GM18873 (cell line): ENCODE data around the gene PBX1.
"Not testable (repeated sequence)": the region's sequence is repeated elsewhere in the genome, so short reads cannot be mapped to it uniquely, and the experiment has no call there.

ENCODE experiments used
- ATAC-seq: cut with Tn5 transposase; IDR thresholded peaks from one replicate; pipeline ENCODE4 v1.9.1; 2021; ENCODE audit warnings: mild to moderate bottlenecking, moderate library complexity, moderate number of reproducible peaks; ENCODE audit not compliant: unreplicated experiment, low FRiP score

Gene PBX1

DNA sequence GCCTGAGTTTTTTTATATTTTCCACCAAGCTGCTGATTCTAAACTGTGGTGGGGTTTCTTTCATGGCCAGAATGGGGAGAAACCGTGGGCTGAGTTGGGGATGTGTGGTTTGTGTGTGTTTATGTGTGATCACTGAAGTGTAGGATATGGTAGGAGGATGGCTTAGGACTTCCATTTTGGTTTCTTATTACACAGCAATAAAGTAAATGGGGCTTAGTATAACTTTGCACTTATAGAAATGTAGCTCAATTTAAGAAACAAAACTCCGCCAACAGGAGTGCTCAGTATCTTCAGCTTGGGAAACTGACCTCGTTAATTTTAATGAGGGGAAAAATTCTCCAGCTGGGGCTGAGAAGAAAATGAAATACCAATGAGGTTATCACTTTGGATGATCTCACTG, 77.8 kb downstream of the PBX1 start:
- no peak for ATAC-seq

DNA sequence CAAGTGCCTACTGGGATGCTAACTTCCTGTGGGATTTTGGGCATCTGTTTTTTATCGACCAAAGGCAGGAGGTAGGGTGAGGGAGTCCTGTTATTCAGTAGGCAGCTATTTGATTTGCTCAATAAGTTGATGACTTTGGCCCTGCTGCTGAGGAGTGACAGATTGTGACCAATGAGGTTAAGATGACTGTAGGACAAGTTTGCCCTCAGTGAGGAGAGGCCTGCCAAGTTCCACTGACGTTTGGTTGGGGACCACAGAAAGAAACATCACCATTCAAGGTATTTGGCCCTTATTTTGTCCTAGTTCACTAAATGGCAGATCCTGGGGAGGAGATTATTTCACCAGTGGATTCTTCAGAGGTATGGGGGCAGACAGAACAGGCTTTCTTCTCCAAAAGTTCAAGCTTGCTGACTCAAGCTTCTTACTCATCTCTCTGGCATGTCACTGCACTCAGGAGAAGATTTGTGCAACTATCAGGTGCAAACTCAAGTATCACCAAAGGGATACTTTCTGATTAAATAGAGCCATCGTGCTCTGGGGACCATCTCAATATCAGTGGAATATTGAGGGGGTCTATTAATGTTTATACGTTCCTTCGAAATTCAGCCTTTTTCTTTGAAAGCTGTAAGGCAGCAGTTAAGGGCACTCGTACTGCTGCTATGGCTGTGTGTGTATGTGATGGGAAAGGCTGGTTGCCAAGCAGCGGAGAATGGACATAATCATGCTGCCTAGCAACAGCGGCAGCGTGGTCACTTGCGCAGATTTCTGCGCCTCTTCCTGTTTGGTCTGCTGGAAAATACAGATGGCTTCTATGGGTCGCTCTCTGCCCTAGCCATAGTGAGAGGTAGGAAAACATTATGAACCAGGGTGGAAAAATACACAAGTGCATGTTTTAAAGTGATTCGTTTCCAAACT, 78.7 kb downstream of the PBX1 start:
- ATAC-seq = no peak

DNA sequence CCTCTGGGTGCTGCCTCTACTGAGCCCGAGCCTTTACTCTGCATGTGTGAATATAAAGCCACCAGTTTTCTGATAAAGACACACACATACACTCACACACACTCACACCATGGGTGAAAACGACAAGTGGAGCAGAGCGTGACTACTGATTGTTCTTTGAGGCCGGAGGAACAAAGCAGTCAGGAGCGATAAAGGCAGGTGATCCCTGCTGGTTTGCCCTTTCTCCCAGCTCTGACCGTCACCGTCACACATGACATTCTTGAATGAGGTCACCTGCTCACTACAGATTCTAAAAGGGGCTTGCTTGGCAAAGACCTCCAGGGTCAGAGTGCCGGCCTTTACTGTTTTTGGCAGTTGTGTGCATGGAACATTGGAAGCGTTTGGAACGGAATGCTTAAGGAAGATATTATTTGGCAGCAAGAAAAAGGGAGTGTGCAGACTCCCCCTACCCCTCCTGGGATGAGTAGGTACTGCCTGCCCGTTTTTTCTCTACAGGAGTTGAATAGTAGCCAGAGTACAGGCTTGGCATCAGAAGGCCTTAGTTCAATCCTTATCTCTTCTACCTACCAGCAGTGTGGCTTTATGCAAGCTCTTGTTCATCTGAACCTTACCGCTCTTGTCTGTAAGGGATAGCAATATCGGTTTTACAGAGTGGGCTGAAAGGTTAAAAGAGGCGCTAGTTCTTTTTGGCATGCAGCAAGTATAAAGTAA, 79.7 kb downstream of the PBX1 start:
- ATAC-seq = no peak

DNA sequence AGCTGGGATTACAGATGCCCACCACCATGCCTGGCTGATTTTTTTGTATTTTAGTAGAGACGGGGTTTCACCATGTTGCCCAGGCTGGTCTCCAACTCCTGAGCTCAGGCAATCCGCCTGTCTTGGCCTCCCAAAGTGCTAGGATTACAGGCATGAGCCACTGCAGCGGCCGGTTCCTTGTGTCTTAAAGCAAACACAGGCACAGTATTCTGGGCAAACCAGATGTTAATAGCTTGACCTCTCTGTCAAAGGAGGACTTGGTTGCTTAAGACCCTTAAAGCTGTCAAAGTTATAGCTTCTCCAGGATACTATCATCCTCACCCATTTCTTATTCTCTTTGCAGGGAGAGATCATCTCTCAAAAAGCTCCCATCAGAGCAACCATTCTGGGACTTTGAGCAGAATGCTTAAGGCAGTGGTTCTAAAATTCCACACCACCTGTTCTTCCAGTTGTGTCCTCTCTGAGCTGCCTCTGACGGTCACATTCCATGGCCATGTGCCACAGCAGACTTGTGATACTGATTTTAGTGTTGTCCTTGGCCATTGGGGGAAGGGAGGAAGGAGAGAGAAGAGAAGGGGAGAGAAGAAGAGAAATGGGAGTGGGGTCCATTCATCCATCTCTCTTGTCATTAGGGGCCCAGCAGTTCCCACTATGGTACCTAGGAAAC, 81.8 kb downstream of the PBX1 start:
- ATAC-seq = no peak

DNA sequence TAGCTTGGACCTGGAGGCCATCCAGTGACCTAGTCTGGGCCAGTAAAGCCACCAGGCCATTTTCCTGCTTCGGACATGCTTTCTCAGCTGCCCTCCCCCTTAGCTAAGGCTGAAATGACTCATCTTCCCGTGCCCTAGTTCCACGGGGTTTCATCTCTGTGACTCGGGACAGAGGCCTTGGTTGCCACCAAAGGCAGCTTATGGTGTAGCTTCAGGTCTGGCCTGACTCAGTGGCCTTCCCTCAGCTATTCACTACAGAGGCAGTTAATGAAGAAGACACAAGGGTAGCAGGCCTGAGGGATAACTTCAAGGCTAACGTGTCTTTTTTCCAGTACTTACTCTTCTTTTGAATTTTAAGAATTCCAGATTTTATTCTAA, 82.4 kb downstream of the PBX1 start:
- no peak for ATAC-seq

DNA sequence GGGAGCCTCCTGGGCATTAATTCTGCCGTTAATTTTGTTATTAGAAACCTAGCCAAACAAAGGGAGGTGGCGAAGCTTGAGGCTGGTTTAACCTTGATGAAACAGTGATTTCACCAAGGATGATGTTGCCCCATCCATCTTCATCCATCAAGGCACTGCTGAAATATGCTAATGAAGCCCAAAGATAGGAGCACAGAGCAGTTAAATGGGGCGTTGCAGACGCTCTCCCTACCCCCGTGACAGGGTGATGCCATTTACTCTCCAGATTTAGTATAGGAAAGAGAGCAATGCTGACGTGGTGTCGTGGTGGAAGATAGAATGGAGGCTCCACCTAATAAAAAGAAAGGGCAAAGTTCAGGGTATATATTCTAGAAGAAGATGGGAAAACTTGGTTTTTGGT, 84.0 kb downstream of the PBX1 start:
- no peak for ATAC-seq

DNA sequence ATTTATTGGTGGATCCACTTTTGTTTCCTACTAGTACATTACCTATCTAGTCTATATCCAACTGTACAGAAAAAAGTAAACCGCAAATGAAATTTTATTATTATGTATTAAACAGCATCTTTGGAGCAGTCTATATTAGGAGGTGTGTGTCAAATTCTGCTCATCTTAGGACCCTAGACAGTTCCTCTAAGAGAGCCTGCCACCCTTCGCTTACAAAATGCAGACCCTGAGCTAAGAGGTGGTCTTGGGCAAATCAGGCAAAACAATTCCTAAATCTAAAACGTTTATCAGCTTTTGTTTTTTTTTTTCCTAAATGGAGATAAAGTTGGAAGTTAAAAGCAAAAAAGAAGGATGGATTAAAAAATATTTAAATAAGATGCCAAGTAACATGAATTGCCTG, 85.3 kb downstream of the PBX1 start:
- ATAC-seq = no peak

DNA sequence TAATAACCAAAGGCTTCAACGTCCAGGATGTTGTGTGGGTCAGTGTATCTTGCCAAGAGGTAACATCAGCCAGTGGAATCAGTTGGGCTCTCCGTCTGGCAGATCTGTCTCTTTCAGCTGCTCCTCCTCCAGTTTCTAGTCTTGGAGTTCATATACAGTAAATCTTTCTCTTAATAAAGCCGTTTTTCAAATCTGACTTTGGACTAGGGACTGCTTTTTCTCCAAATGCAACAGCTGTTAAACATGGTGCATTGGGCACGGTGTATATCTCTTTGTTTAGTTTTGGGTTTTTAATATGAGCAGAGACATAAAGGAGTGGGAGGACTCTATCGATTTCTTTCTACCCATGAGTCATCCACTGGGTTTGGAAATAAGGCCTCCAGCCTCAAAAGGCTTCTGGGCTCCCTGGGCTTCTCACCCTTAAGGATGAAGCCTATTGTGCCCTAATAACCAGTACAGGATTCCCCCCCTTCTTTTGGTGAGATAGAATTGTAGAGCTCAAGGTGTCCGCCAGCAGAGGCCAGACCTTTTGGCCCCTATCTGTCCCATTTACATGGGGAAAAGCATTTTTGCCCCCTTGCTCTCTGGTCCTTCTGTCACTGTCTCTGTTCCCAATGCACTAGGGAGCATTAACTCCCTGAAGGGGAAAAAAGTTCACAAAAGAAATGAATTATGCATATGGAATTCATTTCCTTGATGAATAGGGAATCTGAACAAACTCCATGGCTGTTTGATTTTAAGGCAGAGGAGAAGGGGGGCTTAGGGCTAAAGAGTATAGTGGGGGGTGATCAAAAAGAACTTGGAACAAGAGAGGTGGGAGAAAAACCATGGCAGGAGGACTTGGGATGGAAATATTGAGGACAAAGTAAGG, 86.0 kb downstream of the PBX1 start:
- ATAC-seq = no peak

DNA sequence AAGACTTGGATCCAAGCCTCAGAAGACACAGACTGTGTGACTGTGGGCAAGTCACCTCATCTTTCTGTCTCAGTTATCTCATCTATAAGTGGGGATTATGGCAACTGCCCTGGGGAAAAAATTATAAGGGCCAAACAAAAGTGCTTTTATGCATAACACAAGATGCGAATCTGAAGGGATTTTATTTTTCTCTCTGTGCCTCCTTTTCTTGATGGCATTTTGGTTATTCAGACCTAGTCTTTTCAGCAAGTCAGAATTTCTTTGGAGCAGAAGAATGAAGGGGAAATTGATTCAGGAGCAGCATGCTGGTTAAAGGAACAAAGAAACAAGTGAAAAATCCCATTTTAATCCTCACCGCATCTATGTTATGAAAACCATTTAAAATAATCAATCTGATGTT, 86.9 kb downstream of the PBX1 start:
- ATAC-seq = no peak

DNA sequence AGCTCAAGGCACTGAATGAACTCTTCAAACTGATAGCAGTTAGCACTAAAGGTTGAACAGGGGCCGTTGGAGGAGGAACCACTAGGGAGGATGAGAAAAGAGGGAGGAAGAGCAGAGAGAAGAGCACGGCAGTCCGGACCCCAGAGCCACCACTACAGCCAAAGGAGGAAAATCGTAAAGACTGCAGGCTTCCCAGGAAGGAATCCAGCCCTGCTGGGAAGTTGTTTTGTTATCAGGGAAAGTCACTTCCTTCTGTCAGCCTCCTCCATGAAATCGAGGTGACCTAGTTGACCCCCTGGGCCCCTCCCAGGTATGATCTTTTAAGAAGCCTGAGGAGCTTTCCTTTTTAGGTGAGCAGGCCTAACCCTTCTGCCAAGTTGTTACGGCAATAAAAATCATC, 88.2 kb downstream of the PBX1 start:
- ATAC-seq = no peak

DNA sequence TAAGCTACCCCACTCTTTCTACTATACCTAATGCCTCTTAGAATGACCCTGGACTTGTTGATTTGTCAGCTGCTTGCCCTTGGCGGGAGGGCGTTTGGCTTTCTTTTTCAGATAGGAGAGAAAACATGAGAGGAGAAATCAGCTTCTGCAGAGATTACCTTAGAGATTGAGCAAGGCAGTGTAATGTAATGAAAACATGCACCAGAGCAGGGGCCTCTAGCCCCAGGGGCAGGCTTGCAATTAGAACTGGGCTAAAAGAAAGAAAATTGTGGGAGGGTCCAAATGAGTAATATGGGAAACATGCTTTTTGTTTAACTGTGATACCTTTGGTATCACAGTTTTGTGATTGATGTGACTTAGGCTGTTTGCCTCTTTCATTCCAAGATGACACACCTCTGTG, 89.7 kb downstream of the PBX1 start:
- ATAC-seq = no peak

DNA sequence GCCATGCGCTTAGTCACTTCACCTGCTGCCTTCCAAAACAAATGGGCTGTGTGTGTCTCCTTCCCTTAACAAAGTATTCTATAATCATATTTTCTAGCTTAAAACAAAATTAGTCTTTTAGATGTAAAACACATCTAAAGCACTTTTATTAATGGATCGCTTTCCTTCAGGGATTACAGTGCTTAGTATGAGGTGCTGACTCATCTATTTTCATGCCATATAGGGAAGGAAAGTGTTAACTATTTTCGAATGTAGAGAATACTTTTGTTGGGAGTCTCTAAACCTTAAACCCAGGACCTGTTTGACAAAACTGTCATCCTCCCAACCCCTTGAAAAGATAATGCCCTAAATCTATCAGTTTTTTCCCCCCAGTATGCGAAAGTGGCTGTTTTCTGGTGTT, 90.2 kb downstream of the PBX1 start:
- no peak for ATAC-seq

DNA sequence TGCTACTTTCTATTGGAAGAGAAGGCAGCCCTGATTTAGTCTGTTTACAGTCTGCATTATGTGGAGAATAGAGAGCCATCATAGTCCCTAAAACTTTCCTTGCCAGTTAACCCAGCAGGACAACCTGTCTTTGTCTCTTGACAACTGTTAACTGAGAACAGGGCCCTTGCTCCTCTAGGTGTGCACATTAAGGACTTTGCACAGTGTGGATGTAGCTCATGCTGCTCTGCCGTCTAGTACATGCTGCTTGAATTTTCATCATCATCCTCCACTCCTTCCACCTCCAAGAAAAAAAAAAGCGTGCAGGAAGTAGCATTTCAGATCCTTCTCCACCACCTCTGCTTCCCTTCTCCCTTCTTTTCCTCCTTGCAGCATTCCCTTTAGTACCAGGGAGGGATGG, 91.5 kb downstream of the PBX1 start:
- ATAC-seq = no peak

DNA sequence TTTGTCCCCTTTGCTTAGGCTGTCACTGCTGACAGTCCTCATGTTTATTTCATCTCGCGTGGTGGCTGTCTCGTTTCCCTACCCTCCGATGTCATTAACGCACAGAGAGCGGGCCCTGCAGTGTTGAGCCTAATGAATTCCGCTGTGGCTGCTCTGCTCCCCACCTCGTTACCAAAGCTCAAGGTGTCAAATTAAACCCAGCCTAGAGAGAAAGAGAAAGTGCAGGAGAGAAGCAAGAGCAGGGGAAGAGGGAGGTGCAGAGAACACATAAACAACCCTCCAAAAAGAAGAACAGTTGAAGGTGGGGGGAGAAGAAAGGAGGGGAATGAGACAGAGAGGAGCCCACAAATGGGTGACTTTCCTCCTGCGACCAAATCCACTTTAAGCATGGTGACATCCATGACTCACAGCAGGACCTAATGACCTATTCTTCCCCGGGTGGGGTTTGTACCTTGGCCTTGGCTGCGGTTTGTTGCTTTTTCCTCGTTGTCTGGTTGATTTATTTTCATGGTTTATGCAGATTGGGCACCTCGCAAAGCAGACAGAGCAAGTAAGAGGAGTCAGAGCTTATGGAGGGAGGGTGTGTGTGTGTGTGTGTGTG, 92.5 kb downstream of the PBX1 start:
- ATAC-seq = no peak

DNA sequence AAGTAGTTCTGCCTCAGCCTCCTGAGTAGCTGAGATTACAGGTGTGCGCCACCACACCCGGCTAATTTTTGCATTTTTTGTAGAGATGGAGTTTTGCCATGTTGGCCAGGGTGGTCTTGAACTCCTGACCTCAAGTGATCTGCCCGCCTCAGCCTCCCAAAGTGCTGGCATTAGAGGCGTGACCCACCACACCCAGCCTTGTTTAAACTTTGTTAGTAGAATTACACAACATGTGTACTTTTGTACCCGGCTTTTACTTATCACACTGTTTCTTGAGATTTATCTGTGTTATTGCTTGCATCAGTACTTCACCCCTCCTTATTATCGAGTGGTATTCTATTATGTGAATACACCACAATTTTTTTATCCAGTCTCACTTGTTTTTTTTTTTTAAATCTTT, 94.0 kb downstream of the PBX1 start:
- ATAC-seq = not testable (repeated sequence)

DNA sequence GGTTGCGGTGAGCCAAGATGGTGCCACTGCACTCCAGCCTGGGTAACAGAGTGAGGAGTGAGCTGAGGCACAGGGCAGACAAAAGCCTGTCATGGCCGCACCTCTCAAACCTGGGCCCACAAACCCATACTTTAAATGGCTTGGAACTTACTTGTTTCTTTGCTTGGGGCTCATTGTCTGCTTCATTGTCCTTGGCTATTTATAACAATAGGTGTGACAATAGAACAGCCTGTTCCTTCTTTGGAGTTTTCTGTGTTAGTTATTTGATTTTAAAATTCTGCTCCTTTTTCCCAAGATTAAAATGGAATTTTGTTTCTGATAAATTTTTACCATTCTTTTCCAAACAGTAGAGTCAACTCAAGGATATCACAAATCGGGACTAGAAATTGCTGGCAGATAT, 94.7 kb downstream of the PBX1 start:
- no peak for ATAC-seq

DNA sequence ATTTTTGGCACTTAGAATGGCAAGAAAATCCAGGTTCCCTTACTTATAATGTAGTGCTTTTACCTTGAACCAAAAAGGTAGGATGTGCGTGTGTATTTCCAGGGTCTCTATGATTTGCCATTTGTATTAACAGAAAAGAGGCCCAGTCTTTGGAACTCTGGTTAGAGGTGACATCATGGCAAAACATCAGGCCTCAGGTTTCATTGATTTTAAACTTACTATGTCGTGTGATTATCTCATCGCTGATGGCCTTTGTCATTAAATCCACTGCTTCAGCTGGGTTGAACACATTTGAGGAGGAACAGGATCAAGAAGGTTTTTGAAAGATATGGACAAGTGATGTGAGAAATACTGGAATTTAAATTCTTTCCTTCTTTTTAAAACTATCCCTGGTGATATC, 95.2 kb downstream of the PBX1 start:
- ATAC-seq = no peak

DNA sequence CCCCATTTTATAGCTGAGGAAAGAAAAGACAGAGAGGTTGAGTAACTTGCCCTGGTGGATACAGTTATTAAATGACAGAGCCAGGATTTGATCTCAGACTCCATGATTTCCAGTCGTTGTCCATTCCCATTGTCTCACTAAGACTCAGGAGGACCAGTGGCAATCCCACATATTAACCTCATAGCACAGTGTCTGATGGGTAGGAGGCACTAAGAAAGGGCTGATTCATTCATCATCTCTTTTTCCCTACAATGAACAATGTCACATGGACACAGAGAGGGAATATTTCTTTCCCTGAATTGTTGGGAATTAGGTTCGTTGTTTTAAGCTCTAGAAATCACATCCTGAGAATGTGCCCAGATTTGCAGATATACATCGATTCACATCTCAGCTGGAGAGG, 99.9 kb downstream of the PBX1 start:
- no peak for ATAC-seq

DNA sequence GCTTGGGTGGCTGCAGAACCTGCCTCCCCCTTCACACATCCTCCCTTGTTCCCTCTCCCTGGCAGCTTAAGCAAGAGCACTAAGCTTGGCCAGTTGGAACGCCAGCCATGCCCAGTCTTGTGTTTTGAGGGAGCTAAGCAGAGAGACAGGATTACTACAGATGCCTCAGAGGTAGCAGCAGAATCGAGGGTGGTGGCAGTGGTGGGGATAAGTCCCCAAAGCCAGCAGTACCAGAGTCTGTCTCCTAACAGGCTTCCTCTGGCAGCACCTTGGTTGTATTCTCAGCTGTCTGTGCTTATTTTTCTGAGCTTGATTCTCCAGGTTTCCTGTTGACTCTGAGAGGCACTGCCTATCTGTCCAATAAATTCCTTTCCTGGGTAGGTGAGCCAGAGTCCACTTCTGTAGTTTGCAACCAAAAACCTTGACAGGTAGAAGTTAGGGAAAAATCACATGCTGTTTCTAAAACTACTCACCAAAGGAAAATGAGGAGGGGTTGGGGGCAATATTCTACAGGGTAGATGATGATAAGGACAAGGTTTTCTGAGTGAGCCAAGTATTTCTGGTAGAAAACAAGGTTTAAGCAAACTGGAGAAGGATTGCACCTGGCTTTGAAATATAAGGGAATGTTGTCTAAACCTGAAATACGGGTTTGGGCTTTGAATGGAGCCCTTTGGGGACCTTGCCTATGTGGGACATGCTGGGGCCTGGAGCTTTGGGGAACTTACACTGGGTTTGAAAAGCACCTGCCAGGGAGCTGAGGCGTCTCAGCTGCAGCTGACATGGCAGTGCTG, 100.8 kb downstream of the PBX1 start:
- ATAC-seq = no peak
